Endothelial cell of umbilical vein (primary cell): ENCODE results near the gene HSPB6. TPM values are rescaled to one million over a fixed set of nuclear protein-coding genes. Genes with fewer than 3 reads are reported as not detected.

Experiments
- BruUV-seq: library from RNA; stranded (reverse); fragments of 400-500 nt; replicated peaks from 2 replicates; lab custom pipeline; 2021; lab: Mats Ljungman, UMichigan
- CTCF ChIA-PET: fragments of 300-600, 350-600 bp; sonication (Branson Sonifier 250); formaldehyde crosslinking; loops from one replicate; lab custom pipeline; 2021; ENCODE audit warnings: antibody characterized with exemption, inconsistent platforms; lab: Charles Lee
- POLR2A ChIA-PET: fragments of 300-600, 350-600 bp; sonication (Branson Sonifier 250); formaldehyde crosslinking; loops from one replicate; lab custom pipeline; 2021; ENCODE audit warnings: antibody characterized with exemption, inconsistent platforms; lab: Charles Lee
- DNase-seq: peaks from one replicate; pipeline ENCODE4 v3.0.0-alpha.2; 2011; ENCODE audit warnings: low read depth, low spot score
- FAIRE-seq: peaks from 2 replicates; lab custom pipeline; 2011; peaks lifted over from hg19 to GRCh38; lab: Jason Lieb, UNC
- H2AFZ ChIP-seq: 2 replicates; pipeline ENCODE4 v1.6.0; 2012; ENCODE audit warnings: low read depth, low read length, control low read depth, inconsistent platforms
- H3K27ac ChIP-seq: 2 replicates; pipeline ENCODE4 v1.5.1; 2011; ENCODE audit warnings: low read depth, mild to moderate bottlenecking, control low read depth, low read length, moderate library complexity; ENCODE audit not compliant: insufficient read depth
- H3K27me3 ChIP-seq, 2 experiments: 2 replicates each; pipeline versions ENCODE4 v1.6.0 to v1.6.1; 2011; ENCODE audit warnings: low read length in 2 of 2, mixed read lengths in 1 of 2; ENCODE audit not compliant: control insufficient read depth in 2 of 2, insufficient read depth in 2 of 2
- H3K36me3 ChIP-seq, 2 experiments: 2 replicates in 1 of 2; 3 replicates in 1 of 2; pipeline ENCODE4 v1.5.1; 2011; ENCODE audit warnings: low read length in 2 of 2, mild to moderate bottlenecking in 1 of 2, moderate library complexity in 1 of 2; ENCODE audit not compliant: control insufficient read depth in 2 of 2, insufficient read depth in 2 of 2; ENCODE audit errors: extremely low read depth in 1 of 2
- H3K4me1 ChIP-seq: 3 replicates; pipeline ENCODE4 v1.5.1; 2011; ENCODE audit warnings: mild to moderate bottlenecking, low read length; ENCODE audit not compliant: control insufficient read depth, insufficient read depth; ENCODE audit errors: extremely low read depth
- H3K4me2 ChIP-seq: 2 replicates; pipeline ENCODE4 v1.6.1; 2011; ENCODE audit warnings: low read length, control low read depth, mixed read lengths; ENCODE audit not compliant: insufficient read depth
- H3K4me3 ChIP-seq, 3 experiments: fragments of 200-600 bp in 1 of 3; sonication (generic), shearing (Covaris generic) in 1 of 3; replicated peaks in 1 of 3; 2 replicates each; pipeline ENCODE4 v1.5.1; 2011 to 2016; ENCODE audit warnings: control low read depth in 3 of 3, low read length in 3 of 3, mild to moderate bottlenecking in 2 of 3, inconsistent platforms in 1 of 3, low read depth in 1 of 3, moderate library complexity in 1 of 3; ENCODE audit not compliant: insufficient read depth in 1 of 3
- H3K79me2 ChIP-seq: 2 replicates; pipeline ENCODE4 v1.6.0; 2012; ENCODE audit warnings: low read length, inconsistent platforms; ENCODE audit not compliant: control insufficient read depth, insufficient read depth
- H3K9ac ChIP-seq: replicated peaks from 2 replicates; pipeline ENCODE3; 2011; ENCODE audit warnings: low read length, control low read depth; ENCODE audit not compliant: insufficient read depth; ENCODE audit errors: extremely low read depth
- H3K9me1 ChIP-seq: replicated peaks from 3 replicates; pipeline ENCODE4 v1.6.0; 2011; ENCODE audit warnings: mild to moderate bottlenecking, low read length; ENCODE audit not compliant: control insufficient read depth, insufficient read depth; ENCODE audit errors: extremely low read depth
- H3K9me3 ChIP-seq: replicated peaks from 2 replicates; pipeline ENCODE4 v1.5.1; 2012; ENCODE audit warnings: low read length, inconsistent platforms; ENCODE audit not compliant: control insufficient read depth, insufficient read depth
- H4K20me1 ChIP-seq: replicated peaks from 2 replicates; pipeline ENCODE3; 2011; ENCODE audit warnings: mild to moderate bottlenecking, low read length; ENCODE audit not compliant: control insufficient read depth, insufficient read depth; ENCODE audit errors: extremely low read depth
- CTCF ChIP-seq, 2 donors: IDR thresholded peaks; 1 replicate in 1 of 2; 2 replicates in 1 of 2; pipeline ENCODE4 v1.5.1; 2011; ENCODE audit warnings: low read length in 2 of 2, mild to moderate bottlenecking in 2 of 2, moderate library complexity in 2 of 2, control low read depth in 1 of 2, inconsistent platforms in 1 of 2, low read depth in 1 of 2; ENCODE audit not compliant: insufficient read depth in 1 of 2; ENCODE audit errors: extremely low read depth in 1 of 2
- EZH2 ChIP-seq: IDR thresholded peaks from 2 replicates; pipeline ENCODE4 v1.6.1; 2012; ENCODE audit warnings: borderline replicate concordance, low read depth, mild to moderate bottlenecking, moderate library complexity, low read length, inconsistent platforms; ENCODE audit not compliant: severe bottlenecking
- FOS ChIP-seq: IDR thresholded peaks from 2 replicates; pipeline ENCODE4 v1.6.1; 2011; ENCODE audit warnings: mild to moderate bottlenecking, low read length, moderate library complexity, borderline replicate concordance; ENCODE audit not compliant: insufficient read depth
- GATA2 ChIP-seq: IDR thresholded peaks from 2 replicates; pipeline ENCODE4 v1.7.0; 2011; ENCODE audit warnings: low read depth, mild to moderate bottlenecking, moderate library complexity, mixed read lengths, low read length; ENCODE audit not compliant: insufficient read length, insufficient read depth
- JUN ChIP-seq: IDR thresholded peaks from 2 replicates; pipeline ENCODE4 v1.6.1; 2011; ENCODE audit warnings: borderline replicate concordance, low read depth; ENCODE audit not compliant: insufficient read length, insufficient read depth
- MYC ChIP-seq: IDR thresholded peaks from one replicate; pipeline ENCODE4 v1.6.1; 2011; ENCODE audit warnings: mild to moderate bottlenecking, low read depth, low read length
- POLR2A ChIP-seq: IDR thresholded peaks from 2 replicates; pipeline ENCODE4 v1.6.1; 2012; ENCODE audit warnings: low read depth, mild to moderate bottlenecking, control low read depth, low read length
- POLR2AphosphoS5 ChIP-seq: IDR thresholded peaks from 2 replicates; pipeline ENCODE4 v1.6.1; 2012; ENCODE audit warnings: low read depth, mild to moderate bottlenecking, control low read depth, low read length, moderate library complexity; ENCODE audit not compliant: insufficient read depth
- dilution Hi-C: fragments of 300-500 bp; cut with MboI; formaldehyde crosslinking; loops from one replicate; pipeline ENCODE4 v1.15.0; 2019; ENCODE audit warnings: low sequenced_read_pairs; ENCODE audit not compliant: extremely low pct_ligation_motif_present
- intact Hi-C: fragments of 100-400 bp; cut with micrococcal nuclease; formaldehyde crosslinking; loops from one replicate; pipeline ENCODE4 v1.10.0; 2022
- polyA plus RNA-seq, 4 experiments: library from polyadenylated mRNA; depleted of rRNA in 3 of 4; stranded (reverse) in 3 of 4; unstranded in 1 of 4; fragments of >200 nt; gene quantifications; 2 replicates each; pipeline versions ENCODE4 v1.2.1 to v1.2.3, GENCODE V29; 2011 to 2012; ENCODE audit warnings: missing spikeins in 1 of 4
- total RNA-seq: library from RNA; stranded (reverse); gene quantifications from 2 replicates; pipeline ENCODE4 v1.2.3, GENCODE V29; 2021
- TF ChIP-seq, protein P1 (sequence below): IDR thresholded peaks from 2 replicates; pipeline ENCODE4 v1.6.1; 2011; ENCODE audit not compliant: insufficient read depth, insufficient read length

HSPB6 gene
- total and polyA plus RNA-seq, 2 donors (not counting 3 experiments of a cell fraction or from before 2014, with no cell fraction given): 3.4 to 6.2 TPM

DNA sequence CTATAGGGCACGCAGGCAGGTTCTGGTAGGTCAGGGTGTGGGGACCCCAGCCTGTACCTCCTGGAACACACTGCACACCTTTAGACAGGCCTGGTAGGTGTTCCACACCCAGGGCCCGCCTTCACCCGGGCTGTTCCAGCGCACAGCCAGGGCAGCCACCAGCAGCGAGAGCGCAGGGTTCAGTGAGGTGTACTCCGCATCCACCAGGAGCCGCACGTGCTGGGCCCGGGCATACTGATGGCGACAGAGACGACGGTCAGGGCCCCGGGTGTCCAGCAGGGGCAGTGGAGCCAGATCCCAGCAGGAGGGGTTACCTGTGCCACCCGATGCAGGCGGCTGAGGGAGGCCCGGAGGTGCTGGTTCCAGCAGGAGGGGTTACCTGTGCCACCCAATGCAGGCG is 49.8 kb upstream of the HSPB6 start:
- Histone ChIP-seq H3K27me3 (peaks cover 2 to 3% of the 10 kb centered on the region in 2 experiments), H3K4me1 (no peaks in the 10 kb centered on the region), H3K79me2 (no peaks in the 10 kb centered on the region), H3K4me3 (no peak overlapping the region), H3K4me2 (no peak overlapping the region), H2AFZ (no peak overlapping the region), H3K36me3 (no peaks in the 10 kb centered on the region), H3K9ac (no peak overlapping the region), H3K9me1 (no peaks in the 10 kb centered on the region), H3K9me3 (no peaks in the 10 kb centered on the region), H3K27ac (no peak overlapping the region), H4K20me1 (no peaks in the 10 kb centered on the region)
- TF ChIP-seq GATA2: no peak
- no peak for TF ChIP-seq POLR2AphosphoS5
- TF ChIP-seq CTCF (IDR thresholded peaks at IDR 0.05; ENCODE audit: extremely low read depth in 1 of 2, insufficient read depth in 1 of 2, low read depth in 1 of 2, low read length in 2 of 2): no peak
- no peak for TF ChIP-seq POLR2A
- TF ChIP-seq EZH2: no peak
- no peak for TF ChIP-seq MYC
- no peak for TF ChIP-seq FOS
- no peak for TF ChIP-seq JUN
- TF ChIP-seq, protein P1, sequence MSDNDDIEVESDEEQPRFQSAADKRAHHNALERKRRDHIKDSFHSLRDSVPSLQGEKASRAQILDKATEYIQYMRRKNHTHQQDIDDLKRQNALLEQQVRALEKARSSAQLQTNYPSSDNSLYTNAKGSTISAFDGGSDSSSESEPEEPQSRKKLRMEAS: no peak
- BruUV-seq: no TSS peak
- CTCF ChIA-PET: no interaction called here
- DNase-seq (no peak), FAIRE-seq (no peak)
- intact Hi-C loops: no loop called here
- POLR2A ChIA-PET: no interaction called here
- dilution Hi-C loops: no loop called here
